HG03280 (cell line): ENCODE measurements around the gene DNPH1.
A peak's percentile ranks its signal among the peaks of the same experiment; 100 is the strongest.

Source experiments
- ATAC-seq: cut with Tn5 transposase; IDR thresholded peaks from one replicate; pipeline ENCODE4 v1.9.1; 2021; ENCODE audit warnings: mild to moderate bottlenecking, moderate library complexity; ENCODE audit not compliant: unreplicated experiment

The DNPH1 gene

GRCh38 chr6:43185391-43185985 lies 43.8 kb downstream of the DNPH1 start:
- ATAC-seq: no peak

GRCh38 chr6:43184268-43184985 lies 44.9 kb downstream of the DNPH1 start:
- no peak for ATAC-seq

- no peak for ATAC-seq
Observed at GRCh38 chr6:43183441-43183840, 45.8 kb downstream of the DNPH1 start.

GRCh38 chr6:43181942-43182860 lies 47.1 kb downstream of the DNPH1 start, which contains the start of gene CUL9:
Gene CUL9 (plus strand): TSS chr6:43182196. CDS start chr6:43184311, 2,115 bp downstream.
- peak; percentile 92 for ATAC-seq

GRCh38 chr6:43181621-43181941 lies 47.7 kb downstream of the DNPH1 start:
- ATAC-seq: no peak

- ATAC-seq: no peak
Observed at GRCh38 chr6:43180985-43181384, 48.3 kb downstream of the DNPH1 start.

GRCh38 chr6:43180058-43180457 lies 49.2 kb downstream of the DNPH1 start:
- ATAC-seq: no peak

GRCh38 chr6:43178951-43179830 lies 50.1 kb downstream of the DNPH1 start:
- ATAC-seq: no peak

GRCh38 chr6:43178150-43178549 lies 51.1 kb downstream of the DNPH1 start:
- ATAC-seq: no peak

- ATAC-seq: no peak
Observed at GRCh38 chr6:43176423-43176786, 52.9 kb downstream of the DNPH1 start.

GRCh38 chr6:43175676-43176422 lies 53.4 kb downstream of the DNPH1 start:
- ATAC-seq: no peak
